Endometrial microvascular endothelial cells (primary cell): ENCODE measurements around the gene ZHX3. TPM values are rescaled to one million over a fixed set of nuclear protein-coding genes. Genes with fewer than 3 reads are reported as not detected.

Experiments
- in situ Hi-C: cut with HindIII; loops from 2 replicates; pipeline ENCODE4 v1.10.0; 2017; ENCODE audit warnings: low sequenced_read_pairs, low pct_unique_long_range_greater_than_20kb; ENCODE audit errors: inconsistent ontology term
- total RNA-seq: library from RNA; depleted of rRNA; stranded (reverse); fragments of >200 nt; gene quantifications from one replicate; pipeline ENCODE4 v1.2.3, GENCODE V29; 2015; ENCODE audit errors: inconsistent ontology term

Gene ZHX3
- total RNA-seq, 1 donor from 2014 or later = 10.2 TPM

GRCh38 chr20:41356951-41357350, 39.4 kb upstream of the ZHX3 start:
- in situ Hi-C loops = no loop called here

GRCh38 chr20:41355598-41356203, 38.2 kb upstream of the ZHX3 start:
- in situ Hi-C loops = no loop called here

- in situ Hi-C loops = no loop called here
These were observed 37.7 kb upstream of the ZHX3 start for GRCh38 chr20:41355192-41355591.

GRCh38 chr20:41353530-41353929, 36.0 kb upstream of the ZHX3 start:
- in situ Hi-C loops = no loop called here

- in situ Hi-C loops = no loop called here
These were observed 35.1 kb upstream of the ZHX3 start for GRCh38 chr20:41352666-41353065.

- in situ Hi-C loops = no loop called here
These were observed 34.6 kb upstream of the ZHX3 start for GRCh38 chr20:41352106-41352505.

- in situ Hi-C loops = no loop called here
These were observed 33.0 kb upstream of the ZHX3 start for GRCh38 chr20:41350408-41350962.

GRCh38 chr20:41349943-41350342, 32.4 kb upstream of the ZHX3 start:
- in situ Hi-C loops = no loop called here

GRCh38 chr20:41349266-41349665, 31.7 kb upstream of the ZHX3 start:
- in situ Hi-C loops = no loop called here

- in situ Hi-C loops = no loop called here
These were observed 31.1 kb upstream of the ZHX3 start for GRCh38 chr20:41348430-41349172.

- in situ Hi-C loops = no loop called here
These were observed 30.2 kb upstream of the ZHX3 start for GRCh38 chr20:41347523-41348429.

- in situ Hi-C loops = no loop called here
These were observed 28.2 kb upstream of the ZHX3 start for GRCh38 chr20:41345729-41346067.

- in situ Hi-C loops = no loop called here
These were observed 27.6 kb upstream of the ZHX3 start for GRCh38 chr20:41344938-41345728.

- in situ Hi-C loops = no loop called here
These were observed 26.9 kb upstream of the ZHX3 start for GRCh38 chr20:41344477-41344876.

GRCh38 chr20:41342474-41343464, 25.2 kb upstream of the ZHX3 start:
- in situ Hi-C loops = no loop called here

GRCh38 chr20:41340327-41341055, 23.0 kb upstream of the ZHX3 start, which contains the start of gene LPIN3:
Gene LPIN3, plus strand, starts transcription at chr20:41340821. Its CDS starts 4,983 bp downstream, at chr20:41345804.
- in situ Hi-C loops = no loop called here

GRCh38 chr20:41339957-41340326, 22.4 kb upstream of the ZHX3 start:
- in situ Hi-C loops = no loop called here
